Osteocyte (in vitro differentiated cells): ENCODE results near the gene POLK. TPM values are rescaled to one million over a fixed set of nuclear protein-coding genes. Genes with fewer than 3 reads are reported as not detected.

Experiments used
- DNase-seq: peaks from one replicate; pipeline ENCODE4 v3.0.0; 2021; ENCODE audit warnings: mixed read lengths; ENCODE audit not compliant: unreplicated experiment; ENCODE audit errors: extremely low spot score
- H3K27ac Mint-ChIP-seq: one replicate; pipeline ENCODE4 v1.8.0; 2021; ENCODE audit warnings: mild to moderate bottlenecking, mixed read lengths; ENCODE audit not compliant: unreplicated experiment
- H3K27me3 Mint-ChIP-seq: one replicate; pipeline ENCODE4 v1.8.0; 2021; ENCODE audit warnings: mixed read lengths; ENCODE audit not compliant: unreplicated experiment
- H3K36me3 Mint-ChIP-seq: one replicate; pipeline ENCODE4 v1.8.0; 2021; ENCODE audit warnings: mixed read lengths; ENCODE audit not compliant: unreplicated experiment
- H3K4me1 Mint-ChIP-seq: one replicate; pipeline ENCODE4 v1.8.0; 2021; ENCODE audit warnings: mixed read lengths; ENCODE audit not compliant: unreplicated experiment
- H3K4me3 Mint-ChIP-seq: one replicate; pipeline ENCODE4 v1.8.0; 2021; ENCODE audit warnings: mild to moderate bottlenecking, moderate library complexity, mixed read lengths; ENCODE audit not compliant: unreplicated experiment
- H3K9me3 Mint-ChIP-seq: one replicate; pipeline ENCODE4 v1.8.0; 2021; ENCODE audit warnings: mixed read lengths; ENCODE audit not compliant: unreplicated experiment
- CTCF ChIP-seq: fragments of 200-600 bp; sonication (generic); IDR thresholded peaks from 2 replicates; pipeline ENCODE4 v1.5.0; 2021; ENCODE audit warnings: antibody characterized with exemption, mild to moderate bottlenecking, moderate library complexity
- total RNA-seq: library from RNA; stranded (reverse); gene quantifications from 2 replicates; pipeline ENCODE4 v1.2.1, GENCODE V29; 2021

The POLK gene
- total RNA-seq, 1 donor from 2014 or later, result 28.9 TPM

GRCh38 chr5:75611311-75612225 is 99.9 kb downstream of the POLK start, which contains the start of gene ANKDD1B:
Gene ANKDD1B (plus strand): TSS chr5:75611453. CDS start chr5:75611635, 182 bp downstream.
- no peak for DNase-seq
- Mint-ChIP-seq H3K36me3 (peaks cover 6% of the 10 kb centered on the region), H3K9me3 (no peaks in the 10 kb centered on the region), H3K4me1 (peaks cover 21% of the 10 kb centered on the region), H3K27ac (peak within 1 kb of the TSS; percentile 53), H3K27me3 (no peaks in the 10 kb centered on the region), H3K4me3 (peak within 1 kb of the TSS; percentile 72)
- no peak for TF ChIP-seq CTCF

DNA sequence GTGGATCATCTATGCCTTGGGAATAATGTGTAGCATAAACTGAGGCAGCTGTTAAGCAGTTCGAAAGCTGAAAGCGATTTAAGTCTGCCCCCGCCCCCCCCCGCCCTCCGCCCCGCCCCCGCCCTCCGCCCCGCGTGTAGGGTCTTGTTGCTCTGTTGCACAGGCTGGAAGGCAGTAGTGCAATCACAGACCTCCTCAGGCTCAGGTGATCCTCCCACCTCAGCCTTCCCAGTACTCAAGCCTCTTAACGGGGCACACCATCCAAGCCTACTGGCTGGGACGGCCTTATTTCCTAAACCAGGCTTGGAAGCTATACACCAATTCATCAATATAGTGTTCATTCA is 100.5 kb downstream of the POLK start:
- Mint-ChIP-seq H3K27ac (no peak overlapping the region), H3K4me3 (peak overlapping the region; percentile 72), H3K4me1 (peaks cover 27% of the 10 kb centered on the region), H3K36me3 (peaks cover 3% of the 10 kb centered on the region), H3K9me3 (no peaks in the 10 kb centered on the region), H3K27me3 (no peaks in the 10 kb centered on the region)
- DNase-seq, result no peak
- TF ChIP-seq CTCF, result no peak

GRCh38 chr5:75612901-75613300 is 101.2 kb downstream of the POLK start:
- TF ChIP-seq CTCF, result no peak
- H3K4me1 Mint-ChIP-seq, result peaks cover 34% of the 10 kb centered on the region
- H3K9me3 Mint-ChIP-seq, result no peaks in the 10 kb centered on the region
- peaks cover 3% of the 10 kb centered on the region for H3K36me3 Mint-ChIP-seq
- no peaks in the 10 kb centered on the region for H3K27me3 Mint-ChIP-seq
- H3K27ac Mint-ChIP-seq, result no peak overlapping the region
- no peak overlapping the region for H3K4me3 Mint-ChIP-seq
- no peak for DNase-seq

GRCh38 chr5:75614176-75614575 is 102.5 kb downstream of the POLK start:
- no peaks in the 10 kb centered on the region for H3K27me3 Mint-ChIP-seq
- H3K36me3 Mint-ChIP-seq, result peaks cover 3% of the 10 kb centered on the region
- no peaks in the 10 kb centered on the region for H3K9me3 Mint-ChIP-seq
- no peak for TF ChIP-seq CTCF
- no peak overlapping the region for H3K27ac Mint-ChIP-seq
- peaks cover 41% of the 10 kb centered on the region for H3K4me1 Mint-ChIP-seq
- no peak for DNase-seq
- H3K4me3 Mint-ChIP-seq, result no peak overlapping the region

DNA sequence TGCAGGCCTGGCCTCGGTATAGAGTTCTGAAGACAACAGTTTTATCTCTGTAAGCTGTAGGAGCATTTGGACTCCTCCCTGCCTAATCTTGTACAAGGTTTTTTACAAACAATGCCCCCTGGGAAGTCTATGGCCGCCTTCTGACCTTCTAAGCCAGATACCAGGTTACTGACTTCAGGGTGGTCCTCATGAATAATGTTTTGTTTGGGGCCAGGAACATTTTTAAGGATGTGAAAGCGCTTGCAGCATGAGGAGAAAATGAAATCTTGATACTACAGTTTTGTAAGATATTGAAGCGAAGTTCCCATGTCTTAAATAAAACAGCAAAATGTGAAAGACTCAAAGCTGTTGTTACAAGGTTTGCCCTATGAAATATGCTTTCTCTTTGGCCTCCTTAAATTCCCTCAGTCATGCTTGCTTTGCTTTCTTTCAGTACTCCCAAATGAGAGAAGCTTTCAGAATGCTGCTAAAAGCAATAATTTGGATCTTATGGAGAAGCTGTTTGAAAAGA is 104.7 kb downstream of the POLK start:
- Mint-ChIP-seq H3K4me1 (peaks cover 31% of the 10 kb centered on the region), H3K36me3 (no peaks in the 10 kb centered on the region)

More for the DNA sequence above, 104.7 kb downstream of the POLK start:
- Mint-ChIP-seq H3K27ac (no peak overlapping the region), H3K9me3 (no peaks in the 10 kb centered on the region), H3K4me3 (no peak overlapping the region), H3K27me3 (no peaks in the 10 kb centered on the region)
- no peak for TF ChIP-seq CTCF
- DNase-seq, result no peak
